ENCODE results near the gene RNASE2. TPM values are rescaled to one million over a fixed set of nuclear protein-coding genes. Genes with fewer than 3 reads are reported as not detected.
"Not testable (repeated sequence)": the region's sequence is repeated elsewhere in the genome, so short reads cannot be mapped to it uniquely, and the experiment has no call there.

The RNASE2 gene
- polyA plus RNA-seq, 4 donors, result 0.92 to 3.4 TPM; not detected in 2

- DNase-seq; H3K9me3 ChIP-seq (ENCODE audit: control insufficient read depth in 2 of 2, insufficient read depth in 1 of 2, low read depth in 1 of 2, low read length in 1 of 2); H3K4me3 ChIP-seq (ENCODE audit: low read depth in 1 of 3, low read length in 3 of 3); H3K36me3 ChIP-seq (ENCODE audit: control insufficient read depth in 3 of 3, insufficient read depth in 2 of 3, low read depth in 1 of 3, low read length in 3 of 3); FAIRE-seq; H3K27me3 ChIP-seq (ENCODE audit: control insufficient read depth in 3 of 3, insufficient read depth in 3 of 3, low read length in 3 of 3); H3K4me1 ChIP-seq (ENCODE audit: control insufficient read depth in 3 of 3, insufficient read depth in 2 of 3, low read depth in 1 of 3, low read length in 2 of 3); H3K27ac ChIP-seq (ENCODE audit: low read depth in 1 of 3, low read length in 2 of 3): not testable (repeated sequence)
- 60 to 75% (median 67%) methylated on average over 6 of the region's 6 CpGs for WGBS, 3 donors
Observed at GRCh38 chr14:20945146-20945545, 10.1 kb upstream of the RNASE2 start.

GRCh38 chr14:20946707-20947106 is 8.6 kb upstream of the RNASE2 start:
- not testable (repeated sequence) for H3K4me1 ChIP-seq (ENCODE audit: control insufficient read depth in 3 of 3, insufficient read depth in 2 of 3, low read depth in 1 of 3, low read length in 2 of 3); H3K27ac ChIP-seq (ENCODE audit: low read depth in 1 of 3, low read length in 2 of 3); H3K9me3 ChIP-seq (ENCODE audit: control insufficient read depth in 2 of 2, insufficient read depth in 1 of 2, low read depth in 1 of 2, low read length in 1 of 2); FAIRE-seq; H3K4me3 ChIP-seq (ENCODE audit: low read depth in 1 of 3, low read length in 3 of 3); H3K27me3 ChIP-seq (ENCODE audit: control insufficient read depth in 3 of 3, insufficient read depth in 3 of 3, low read length in 3 of 3); H3K36me3 ChIP-seq (ENCODE audit: control insufficient read depth in 3 of 3, insufficient read depth in 2 of 3, low read depth in 1 of 3, low read length in 3 of 3); DNase-seq
- WGBS, 3 donors, result 85 to 91% (median 88%) methylated on average over 4 of the region's 9 CpGs

GRCh38 chr14:20955538-20955873 is 219 bp downstream of the RNASE2 start:
- not testable (repeated sequence) for H3K27me3 ChIP-seq (ENCODE audit: control insufficient read depth in 3 of 3, insufficient read depth in 3 of 3, low read length in 3 of 3); H3K9me3 ChIP-seq (ENCODE audit: control insufficient read depth in 2 of 2, insufficient read depth in 1 of 2, low read depth in 1 of 2, low read length in 1 of 2); H3K36me3 ChIP-seq (ENCODE audit: control insufficient read depth in 3 of 3, insufficient read depth in 2 of 3, low read depth in 1 of 3, low read length in 3 of 3); H3K27ac ChIP-seq (ENCODE audit: low read depth in 1 of 3, low read length in 2 of 3); DNase-seq; FAIRE-seq; H3K4me3 ChIP-seq (ENCODE audit: low read depth in 1 of 3, low read length in 3 of 3); H3K4me1 ChIP-seq (ENCODE audit: control insufficient read depth in 3 of 3, insufficient read depth in 2 of 3, low read depth in 1 of 3, low read length in 2 of 3)
- 35 to 45% (median 37%) methylated on average over 5 of the region's 5 CpGs for WGBS, 3 donors

GRCh38 chr14:20956376-20956976 is 1.2 kb downstream of the RNASE2 start:
- FAIRE-seq (no peak), DNase-seq (no peak)
- WGBS, 3 donors, result 81 to 82% (median 82%) methylated on average over 11 of the region's 11 CpGs
- Histone ChIP-seq H3K4me3 (ENCODE audit: low read depth in 1 of 3, low read length in 3 of 3) (no peak overlapping the region), H3K4me1 (ENCODE audit: control insufficient read depth in 3 of 3, insufficient read depth in 2 of 3, low read depth in 1 of 3, low read length in 2 of 3) (no peaks in the 10 kb centered on the region), H3K27me3 (ENCODE audit: control insufficient read depth in 3 of 3, insufficient read depth in 3 of 3, low read length in 3 of 3) (no peaks in the 10 kb centered on the region), H3K9me3 (ENCODE audit: control insufficient read depth in 2 of 2, insufficient read depth in 1 of 2, low read depth in 1 of 2, low read length in 1 of 2) (no peaks in the 10 kb centered on the region), H3K36me3 (ENCODE audit: control insufficient read depth in 3 of 3, insufficient read depth in 2 of 3, low read depth in 1 of 3, low read length in 3 of 3) (no peaks in the 10 kb centered on the region), H3K27ac (ENCODE audit: low read depth in 1 of 3, low read length in 2 of 3) (no peak overlapping the region)

GRCh38 chr14:20958946-20959345 is 3.7 kb downstream of the RNASE2 start:
- H3K4me1 ChIP-seq (ENCODE audit: control insufficient read depth in 3 of 3, insufficient read depth in 2 of 3, low read depth in 1 of 3, low read length in 2 of 3); H3K27me3 ChIP-seq (ENCODE audit: control insufficient read depth in 3 of 3, insufficient read depth in 3 of 3, low read length in 3 of 3); H3K36me3 ChIP-seq (ENCODE audit: control insufficient read depth in 3 of 3, insufficient read depth in 2 of 3, low read depth in 1 of 3, low read length in 3 of 3); H3K9me3 ChIP-seq (ENCODE audit: control insufficient read depth in 2 of 2, insufficient read depth in 1 of 2, low read depth in 1 of 2, low read length in 1 of 2); H3K27ac ChIP-seq (ENCODE audit: low read depth in 1 of 3, low read length in 2 of 3); H3K4me3 ChIP-seq (ENCODE audit: low read depth in 1 of 3, low read length in 3 of 3); DNase-seq; FAIRE-seq: not testable (repeated sequence)

- DNase-seq (no peak), FAIRE-seq (no peak)
- Histone ChIP-seq H3K9me3 (ENCODE audit: control insufficient read depth in 2 of 2, insufficient read depth in 1 of 2, low read depth in 1 of 2, low read length in 1 of 2) (no peaks in the 10 kb centered on the region), H3K36me3 (ENCODE audit: control insufficient read depth in 3 of 3, insufficient read depth in 2 of 3, low read depth in 1 of 3, low read length in 3 of 3) (no peaks in the 10 kb centered on the region), H3K27ac (ENCODE audit: low read depth in 1 of 3, low read length in 2 of 3) (no peak overlapping the region), H3K27me3 (ENCODE audit: control insufficient read depth in 3 of 3, insufficient read depth in 3 of 3, low read length in 3 of 3) (peaks cover 0 to 4% (median 3%) of the 10 kb centered on the region in 3 donors), H3K4me3 (ENCODE audit: low read depth in 1 of 3, low read length in 3 of 3) (no peak overlapping the region), H3K4me1 (ENCODE audit: control insufficient read depth in 3 of 3, insufficient read depth in 2 of 3, low read depth in 1 of 3, low read length in 2 of 3) (peaks cover 0 to 2% (median 0%) of the 10 kb centered on the region in 3 donors)
- 88 to 93% (median 90%) methylated on average over 3 of the region's 3 CpGs for WGBS, 3 donors
Observed at GRCh38 chr14:20969336-20969735, 14.0 kb downstream of the RNASE2 start.

GRCh38 chr14:20970647-20970982 is 15.3 kb downstream of the RNASE2 start:
- H3K36me3 ChIP-seq (ENCODE audit: control insufficient read depth in 3 of 3, insufficient read depth in 2 of 3, low read depth in 1 of 3, low read length in 3 of 3), result no peaks in the 10 kb centered on the region
- H3K4me1 ChIP-seq (ENCODE audit: control insufficient read depth in 3 of 3, insufficient read depth in 2 of 3, low read depth in 1 of 3, low read length in 2 of 3), result peaks cover 0 to 2% (median 0%) of the 10 kb centered on the region in 3 donors
- 14 to 19% (median 16%) methylated on average over 10 of the region's 10 CpGs for WGBS, 3 donors
- H3K4me3 ChIP-seq (ENCODE audit: low read depth in 1 of 3, low read length in 3 of 3), result peak overlapping the region in 2 of 3 donors; percentile 58 to 60
- no peaks in the 10 kb centered on the region for H3K9me3 ChIP-seq (ENCODE audit: control insufficient read depth in 2 of 2, insufficient read depth in 1 of 2, low read depth in 1 of 2, low read length in 1 of 2)
- peaks cover 0 to 4% (median 3%) of the 10 kb centered on the region in 3 donors for H3K27me3 ChIP-seq (ENCODE audit: control insufficient read depth in 3 of 3, insufficient read depth in 3 of 3, low read length in 3 of 3)
- no peak overlapping the region for H3K27ac ChIP-seq (ENCODE audit: low read depth in 1 of 3, low read length in 2 of 3)
- FAIRE-seq (no peak), DNase-seq (no peak)

GRCh38 chr14:20970983-20971704 is 15.9 kb downstream of the RNASE2 start:
- no peaks in the 10 kb centered on the region for H3K36me3 ChIP-seq (ENCODE audit: control insufficient read depth in 3 of 3, insufficient read depth in 2 of 3, low read depth in 1 of 3, low read length in 3 of 3)
- WGBS, 3 donors, result 0 to 1% (median 0%) methylated on average over 43 to 47 of the region's 47 CpGs
- peak overlapping the region in 2 of 3 donors; percentile 58 to 60 for H3K4me3 ChIP-seq (ENCODE audit: low read depth in 1 of 3, low read length in 3 of 3)
- FAIRE-seq (no peak), DNase-seq (peak; percentile 81 to 93)
- H3K4me1 ChIP-seq (ENCODE audit: control insufficient read depth in 3 of 3, insufficient read depth in 2 of 3, low read depth in 1 of 3, low read length in 2 of 3), result peaks cover 0 to 2% (median 0%) of the 10 kb centered on the region in 3 donors
- peaks cover 0 to 4% (median 3%) of the 10 kb centered on the region in 3 donors for H3K27me3 ChIP-seq (ENCODE audit: control insufficient read depth in 3 of 3, insufficient read depth in 3 of 3, low read length in 3 of 3)
- H3K9me3 ChIP-seq (ENCODE audit: control insufficient read depth in 2 of 2, insufficient read depth in 1 of 2, low read depth in 1 of 2, low read length in 1 of 2), result no peaks in the 10 kb centered on the region
- peak overlapping the region in 2 of 3 donors; percentile 31 to 50 for H3K27ac ChIP-seq (ENCODE audit: low read depth in 1 of 3, low read length in 2 of 3)

- no peak for FAIRE-seq
Observed at GRCh38 chr14:20971705-20972021, 16.4 kb downstream of the RNASE2 start.

More at GRCh38 chr14:20971705-20972021, 16.4 kb downstream of the RNASE2 start:
- no peak for DNase-seq
- Histone ChIP-seq H3K36me3 (ENCODE audit: control insufficient read depth in 3 of 3, insufficient read depth in 2 of 3, low read depth in 1 of 3, low read length in 3 of 3) (no peaks in the 10 kb centered on the region), H3K4me1 (ENCODE audit: control insufficient read depth in 3 of 3, insufficient read depth in 2 of 3, low read depth in 1 of 3, low read length in 2 of 3) (peaks cover 0 to 2% (median 0%) of the 10 kb centered on the region in 3 donors), H3K4me3 (ENCODE audit: low read depth in 1 of 3, low read length in 3 of 3) (peak overlapping the region in 1 of 3 donors; percentile 60), H3K27ac (ENCODE audit: low read depth in 1 of 3, low read length in 2 of 3) (peak overlapping the region in 1 of 3 donors; percentile 31), H3K9me3 (ENCODE audit: control insufficient read depth in 2 of 2, insufficient read depth in 1 of 2, low read depth in 1 of 2, low read length in 1 of 2) (no peaks in the 10 kb centered on the region), H3K27me3 (ENCODE audit: control insufficient read depth in 3 of 3, insufficient read depth in 3 of 3, low read length in 3 of 3) (peaks cover 0 to 4% (median 3%) of the 10 kb centered on the region in 3 donors)
- WGBS, 3 donors, result 18 to 21% (median 18%) methylated on average over 8 of the region's 8 CpGs
